Epidermal melanocyte (primary cell): Measurements from ENCODE around the gene ZNF777.
"Not testable (repeated sequence)": the region's sequence is repeated elsewhere in the genome, so short reads cannot be mapped to it uniquely, and the experiment has no call there.

Experiments
- DNase-seq: peaks from one replicate; pipeline ENCODE4 v3.0.0; 2011; ENCODE audit warnings: low spot score; ENCODE audit not compliant: insufficient read length

Gene ZNF777

DNA sequence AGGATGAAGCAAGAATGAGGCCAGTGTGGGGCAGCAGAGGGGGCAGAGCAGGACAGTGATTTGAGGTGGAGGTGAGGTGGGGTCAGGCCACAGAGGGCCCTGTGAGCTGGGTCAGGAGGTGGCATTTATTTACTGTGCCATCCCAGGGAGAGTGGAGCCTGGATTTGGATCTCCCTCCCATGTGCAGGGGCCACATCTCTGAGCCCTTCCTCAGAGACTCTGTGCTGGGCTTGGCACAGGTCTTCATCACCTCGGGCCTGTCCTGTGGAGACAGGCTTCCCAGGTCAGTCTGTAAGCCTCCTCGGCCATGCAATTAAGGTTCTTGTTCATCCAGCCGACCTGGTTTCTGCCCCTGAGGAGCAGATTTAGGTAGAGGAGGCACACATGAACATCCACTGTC, 40.9 kb downstream of the ZNF777 start:
- DNase-seq: no peak

DNA sequence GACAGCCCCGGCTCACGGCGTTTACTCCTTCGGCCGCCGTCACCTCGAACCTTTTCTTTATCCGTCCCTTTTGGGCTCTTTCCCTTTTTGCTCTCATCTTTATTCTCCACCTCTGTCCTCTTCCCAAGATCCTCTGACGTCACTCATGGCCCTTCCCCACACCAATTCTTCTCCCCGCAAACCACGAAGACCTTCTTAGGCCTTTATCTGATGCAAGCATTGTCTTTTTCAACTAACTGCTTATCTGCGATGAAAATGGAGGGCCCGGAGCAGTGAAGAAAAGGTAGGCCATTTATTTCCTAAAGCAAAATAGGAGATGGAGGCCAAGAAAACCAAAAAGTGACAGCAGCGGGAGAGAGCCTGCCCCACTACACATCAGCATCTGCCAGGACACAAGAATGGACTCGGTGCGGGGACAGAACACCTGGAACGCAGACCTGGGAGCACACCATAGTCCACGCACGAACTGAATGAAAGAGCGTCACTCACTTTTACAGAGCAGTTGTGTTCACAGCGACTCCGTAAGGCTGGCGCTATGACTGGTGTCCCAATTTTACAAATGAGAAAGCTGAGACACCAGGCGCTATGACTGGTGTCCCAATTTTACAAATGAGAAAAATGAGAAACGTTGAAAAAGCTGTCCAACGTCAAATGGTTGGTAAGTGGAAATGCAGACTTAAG, 45.3 kb downstream of the ZNF777 start:
- DNase-seq: no peak

DNA sequence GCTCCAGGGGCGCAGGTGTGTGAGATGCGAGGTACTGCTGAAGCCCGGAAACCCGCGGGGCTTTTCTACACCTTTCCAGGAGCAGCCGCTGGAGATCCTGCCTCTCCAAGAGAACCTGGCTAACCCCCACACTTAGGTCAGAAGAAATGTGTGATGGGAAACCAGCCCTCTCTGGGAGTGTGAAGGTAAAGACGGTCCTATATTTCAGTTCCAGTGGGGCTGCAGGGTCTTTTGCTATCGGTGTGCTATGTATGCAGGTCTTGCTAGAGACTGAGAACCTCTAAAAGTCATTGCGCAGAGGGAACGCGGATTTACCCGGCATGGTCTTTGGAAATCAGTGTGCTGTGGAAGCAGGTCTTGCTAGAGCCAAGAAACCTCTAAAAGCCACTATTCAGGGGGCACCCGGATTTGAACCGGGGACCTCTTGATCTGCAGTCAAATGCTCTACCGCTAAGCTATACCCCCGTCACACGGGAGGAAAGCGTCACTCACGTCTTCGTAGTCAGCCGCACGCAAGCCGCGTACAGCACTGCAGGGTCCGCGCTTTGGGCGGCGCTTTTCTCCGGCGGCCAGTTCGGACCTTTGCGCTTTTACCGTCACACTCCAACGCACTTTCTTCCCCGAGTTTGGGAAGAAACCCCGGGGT, 46.0 kb downstream of the ZNF777 start:
- no peak for DNase-seq

DNA sequence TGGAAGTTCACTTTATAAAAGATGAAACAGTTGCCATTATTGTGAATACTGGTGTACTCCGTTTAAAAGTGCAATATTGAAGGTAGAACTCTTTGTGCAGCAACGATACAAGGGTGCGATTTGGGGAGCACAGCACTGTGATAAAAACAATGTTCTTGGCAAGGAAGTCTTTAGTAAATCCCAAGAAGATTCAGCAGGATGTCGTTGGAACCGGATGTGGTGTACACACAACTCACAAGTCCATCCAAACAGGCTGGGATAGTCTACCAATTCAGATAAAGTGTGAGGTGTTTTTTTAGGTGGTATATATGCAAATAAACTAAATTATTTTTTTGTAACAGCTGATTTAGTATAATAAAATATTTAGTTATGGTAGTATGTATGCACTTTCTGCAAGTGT, 46.7 kb downstream of the ZNF777 start:
- DNase-seq: no peak

DNA sequence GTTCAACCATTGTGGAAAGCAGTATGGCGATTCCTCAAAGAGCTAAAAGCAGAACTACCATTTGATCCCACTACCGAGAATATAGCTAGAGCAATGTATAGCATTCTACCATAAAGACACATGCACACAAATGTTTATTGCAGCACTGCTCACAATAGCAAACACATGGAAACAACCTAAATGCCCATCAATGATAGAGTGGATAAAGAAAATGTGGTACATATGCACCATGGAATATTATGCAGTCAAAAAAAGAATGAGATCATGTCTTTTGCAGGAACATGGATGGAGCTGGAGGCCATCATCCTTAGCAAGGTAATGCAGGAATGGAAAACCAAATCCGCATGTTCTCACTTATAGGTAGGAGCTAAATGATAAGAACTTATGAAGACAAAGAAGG, 47.8 kb downstream of the ZNF777 start:
- not testable (repeated sequence) for DNase-seq

DNA sequence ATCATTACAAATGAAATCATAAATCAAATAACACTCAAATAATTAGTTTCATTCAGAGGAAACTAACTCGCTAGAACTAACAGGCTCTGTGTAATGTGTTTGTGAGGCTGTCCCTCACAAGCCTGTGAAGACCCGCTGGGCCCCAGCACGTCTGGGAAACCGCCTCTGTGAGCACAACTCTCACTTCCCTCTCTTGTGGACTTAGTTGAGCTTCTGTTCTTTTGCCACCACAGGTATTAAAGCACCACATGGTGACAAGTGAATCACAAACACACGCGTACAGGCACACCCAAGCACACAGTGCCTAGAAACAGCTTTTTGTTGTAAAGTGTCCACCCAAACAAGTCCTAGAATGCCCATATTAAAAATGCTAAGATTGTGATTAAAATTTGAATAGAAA, 51.0 kb downstream of the ZNF777 start:
- no peak for DNase-seq

DNA sequence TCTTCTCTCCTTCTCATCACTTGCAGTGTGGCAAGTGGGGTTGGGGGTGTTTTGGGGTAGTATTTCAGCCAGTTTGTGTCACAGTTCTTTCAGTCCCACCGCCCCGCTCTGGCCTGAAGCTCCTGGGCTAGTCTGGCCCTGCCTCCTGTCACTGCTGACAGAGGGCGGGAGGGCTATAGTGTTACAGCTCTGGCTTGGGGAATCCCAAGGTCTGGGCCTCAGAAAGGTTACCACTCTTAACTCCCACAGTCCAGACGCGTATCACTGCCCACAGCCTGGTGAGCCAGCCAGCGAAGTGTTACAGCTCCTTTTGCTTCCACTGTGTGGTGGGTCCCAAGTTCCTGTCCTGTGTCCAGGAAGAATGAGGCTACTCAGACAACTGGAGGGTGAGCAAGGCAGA, 56.0 kb downstream of the ZNF777 start:
- no peak for DNase-seq

DNA sequence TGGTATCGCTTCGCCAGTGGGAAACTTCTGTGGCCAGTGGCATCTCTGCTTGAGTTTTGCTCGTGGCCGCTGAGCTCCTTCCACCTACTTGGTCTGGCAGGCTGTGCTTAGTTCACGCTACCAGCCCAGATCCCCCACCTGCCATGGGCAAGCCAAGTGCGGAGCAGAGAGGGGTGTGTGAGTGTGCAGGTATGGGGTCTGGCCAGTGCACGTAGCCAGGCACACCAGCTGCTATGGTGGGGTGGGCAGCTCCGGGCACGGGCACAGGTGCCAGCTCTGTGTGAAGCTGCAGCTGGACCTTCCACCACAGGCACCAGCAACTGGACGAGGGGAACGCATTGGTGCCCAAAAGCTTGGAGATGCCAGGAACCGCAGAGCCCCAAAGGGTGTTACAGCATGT, 56.5 kb downstream of the ZNF777 start:
- DNase-seq: no peak

DNA sequence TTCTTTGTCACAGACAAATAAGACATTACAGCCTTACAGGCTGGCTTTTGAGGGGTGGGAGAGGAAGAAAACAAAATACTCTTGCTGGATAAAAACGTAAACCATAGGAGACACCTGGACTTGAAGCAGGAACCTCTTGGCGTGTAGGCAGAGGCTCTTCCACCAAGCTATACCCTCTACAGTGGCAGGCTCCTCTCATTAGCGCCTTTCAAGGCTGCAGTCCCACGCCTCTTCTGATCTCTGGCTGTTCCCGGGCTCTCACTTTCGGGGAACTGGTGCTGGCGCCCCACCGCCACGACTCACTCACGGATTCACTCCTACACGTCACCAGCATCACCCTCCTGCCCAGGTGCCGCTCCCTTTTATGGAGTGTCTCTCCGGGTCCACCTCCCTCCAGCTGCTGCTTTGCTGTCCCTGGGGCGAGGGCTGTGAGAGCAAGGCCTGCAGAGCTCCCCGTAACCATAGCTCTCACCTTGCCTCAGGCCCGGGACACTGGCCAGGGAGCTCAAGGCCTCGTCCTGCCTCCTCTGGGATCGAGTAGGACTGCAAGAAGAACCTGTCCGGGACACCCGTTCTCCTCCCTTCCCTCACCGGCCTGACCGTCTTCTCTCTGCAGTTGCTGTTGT, 62.6 kb downstream of the ZNF777 start:
- DNase-seq: no peak

DNA sequence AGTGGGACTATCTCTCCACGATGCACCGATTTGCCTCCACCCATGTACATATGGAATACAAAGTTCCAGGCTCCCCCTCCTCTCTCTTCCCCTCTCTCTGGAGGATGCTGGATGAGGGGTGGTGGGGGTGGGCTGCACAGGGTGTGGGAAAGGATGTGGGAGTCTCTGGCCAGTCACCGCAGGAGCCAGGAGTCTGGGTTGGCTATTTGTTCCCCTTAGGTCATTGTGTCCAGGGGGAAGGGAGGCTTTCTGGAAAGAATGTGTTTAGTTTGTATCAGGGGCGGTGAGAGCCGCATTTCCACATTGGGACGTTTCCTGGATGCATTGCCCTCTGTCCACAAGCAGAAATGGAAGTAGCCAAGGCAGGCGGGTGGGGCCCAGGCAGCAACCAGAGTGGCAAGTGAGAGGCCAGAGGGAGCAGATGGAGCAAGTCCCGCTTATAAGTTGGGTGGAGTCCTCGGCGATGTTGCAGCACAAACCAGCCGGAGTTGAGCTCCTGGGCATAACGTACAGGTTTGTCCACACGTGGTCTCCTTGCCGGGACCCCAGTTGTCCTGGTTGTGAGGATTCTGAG, 63.3 kb downstream of the ZNF777 start:
- no peak for DNase-seq

DNA sequence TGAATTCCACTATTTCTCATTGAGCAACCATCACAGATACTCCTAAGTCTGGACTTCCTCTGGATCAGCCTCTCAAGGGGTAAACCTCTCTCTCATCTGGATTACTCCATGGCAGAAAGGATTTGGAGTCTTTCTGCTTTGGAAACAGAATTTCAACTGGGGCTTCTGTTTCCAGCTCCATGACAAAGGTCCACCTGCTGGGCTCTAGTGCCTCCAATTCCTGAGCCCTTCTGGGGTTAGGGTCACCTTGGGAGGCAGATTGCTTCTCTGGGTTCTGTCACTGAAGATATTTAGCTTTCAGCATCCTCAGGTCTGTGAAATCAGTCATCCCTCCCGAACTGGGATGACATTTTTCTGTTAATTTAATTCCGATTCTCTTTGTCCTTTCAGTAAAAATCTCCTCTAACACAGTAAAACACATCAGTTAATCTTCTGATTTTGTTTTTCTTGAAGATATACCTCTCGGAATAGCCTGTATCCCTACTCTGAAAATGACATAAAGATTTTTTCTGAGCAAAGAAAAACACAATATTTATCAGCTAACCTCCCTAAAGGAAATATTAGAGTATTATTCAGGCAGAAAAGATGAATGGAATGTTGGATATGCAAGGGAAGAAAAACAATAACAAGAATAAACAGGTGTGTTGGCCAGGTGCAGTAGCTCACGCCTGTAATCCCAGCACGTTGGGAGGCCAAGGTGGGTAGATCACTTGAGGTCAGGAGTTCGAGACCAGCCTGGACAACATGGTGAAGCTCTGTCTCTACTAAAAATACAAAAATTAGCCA, 72.1 kb downstream of the ZNF777 start:
- not testable (repeated sequence) for DNase-seq

DNA sequence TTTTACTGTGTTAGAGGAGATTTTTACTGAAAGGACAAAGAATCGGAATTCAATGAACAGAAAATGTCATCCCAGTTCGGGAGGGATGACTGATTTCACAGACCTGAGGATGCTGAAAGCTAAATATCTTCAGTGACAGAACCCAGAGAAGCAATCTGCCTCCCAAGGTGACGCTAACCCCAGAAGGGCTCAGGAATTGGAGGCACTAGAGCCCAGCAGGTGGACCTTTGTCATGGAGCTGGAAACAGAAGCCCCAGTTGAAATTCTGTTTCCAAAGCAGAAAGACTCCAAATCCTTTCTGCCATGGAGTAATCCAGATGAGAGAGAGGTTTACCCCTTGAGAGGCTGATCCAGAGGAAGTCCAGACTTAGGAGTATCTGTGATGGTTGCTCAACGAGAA, 74.3 kb downstream of the ZNF777 start:
- not testable (repeated sequence) for DNase-seq

DNA sequence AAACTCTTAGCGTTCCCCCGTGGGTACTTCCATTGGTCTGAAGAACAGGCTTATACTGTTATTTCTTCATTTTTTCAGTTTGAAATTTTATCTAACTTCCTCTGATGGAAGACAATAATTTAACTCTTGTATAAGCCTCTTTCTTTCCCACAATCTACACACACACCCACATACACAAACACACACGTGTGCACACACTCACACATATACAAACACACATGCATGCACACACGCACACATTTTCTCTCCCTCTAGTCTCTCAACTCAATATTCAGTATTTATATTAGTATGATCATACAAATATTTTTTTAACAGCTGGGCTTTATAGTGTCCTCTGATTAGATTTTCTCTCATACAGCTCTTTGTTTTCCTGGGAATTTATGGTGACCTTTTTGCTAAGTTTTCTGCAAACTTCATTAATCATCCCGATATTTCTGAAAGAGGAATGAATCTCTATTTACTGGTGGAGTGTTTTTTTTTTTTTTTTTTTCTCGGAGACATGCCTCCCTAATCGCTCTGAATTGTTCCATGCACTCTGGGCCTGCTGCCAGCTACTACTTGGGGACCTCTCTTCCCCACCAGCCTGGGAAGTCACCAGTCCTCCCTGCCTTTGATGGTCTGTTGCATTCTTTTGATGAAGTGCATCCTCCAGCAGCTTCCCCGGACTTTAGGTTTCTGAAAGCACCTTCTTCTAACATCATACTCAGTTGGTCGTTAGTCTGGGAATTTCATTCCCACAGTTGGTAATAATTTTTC, 75.5 kb downstream of the ZNF777 start:
- no peak for DNase-seq
